PC-3 (cell line): ENCODE results near the gene MAMLD1. TPM values are rescaled to one million over a fixed set of nuclear protein-coding genes. Genes with fewer than 3 reads are reported as not detected.
A peak's percentile ranks its signal among the peaks of the same experiment; 100 is the strongest.

Source experiments
- ATAC-seq: fragments of 200-7000 bp; cut with Tn5 transposase; 2 replicates; pipeline ENCODE4 v1.9.1; 2020; ENCODE audit warnings: mild to moderate bottlenecking, moderate library complexity
- BruUV-seq: library from RNA; stranded (reverse); fragments of 400-500 nt; replicated peaks from 2 replicates; lab custom pipeline; 2021; lab: Mats Ljungman, UMichigan
- CTCF ChIA-PET: fragments of 300-600 bp; sonication (Branson Sonifier 250); formaldehyde crosslinking; loops from one replicate; lab custom pipeline; 2022; ENCODE audit warnings: antibody characterized with exemption; lab: Charles Lee
- POLR2A ChIA-PET: fragments of 300-600 bp; sonication (Branson Sonifier 250); formaldehyde crosslinking; loops from one replicate; lab custom pipeline; 2022; ENCODE audit warnings: antibody characterized with exemption; ENCODE audit not compliant: unreplicated experiment; lab: Charles Lee
- DNase-seq: peaks from one replicate; pipeline ENCODE4 v3.0.0-alpha.2; 2015
- H2AFZ ChIP-seq: fragments of 300-600 bp; sonication (generic); 2 replicates; pipeline ENCODE4 v1.6.0; 2016; ENCODE audit warnings: antibody characterized with exemption, low read length
- H3F3A ChIP-seq: fragments of 300-600 bp; sonication (generic); one replicate; pipeline ENCODE4 v1.6.0; 2017; ENCODE audit warnings: antibody characterized with exemption, low read length, control low read depth, mild to moderate bottlenecking; ENCODE audit not compliant: unreplicated experiment
- H3K27ac ChIP-seq: fragments of 300-600 bp; sonication (generic); 2 replicates; pipeline ENCODE4 v1.5.1; 2016; ENCODE audit warnings: mild to moderate bottlenecking, low read length
- H3K27me3 ChIP-seq: fragments of 300-600 bp; sonication (generic); 2 replicates; pipeline ENCODE4 v1.6.1; 2016; ENCODE audit warnings: low read length, mixed read lengths
- H3K36me3 ChIP-seq: fragments of 300-600 bp; sonication (generic); 2 replicates; pipeline ENCODE4 v1.6.1; 2016; ENCODE audit warnings: low read depth, mixed run types, low read length, mixed read lengths
- H3K4me1 ChIP-seq: fragments of 300-600 bp; sonication (generic); 2 replicates; pipeline ENCODE4 v1.5.1; 2016; ENCODE audit warnings: low read length; ENCODE audit not compliant: insufficient read depth
- H3K4me2 ChIP-seq: fragments of 300-600 bp; sonication (generic); 2 replicates; pipeline ENCODE4 v1.6.0; 2016; ENCODE audit warnings: low read length
- H3K4me3 ChIP-seq: fragments of 300-600 bp; sonication (generic); 2 replicates; pipeline ENCODE4 v1.5.1; 2016; ENCODE audit warnings: mild to moderate bottlenecking, low read length, mixed read lengths
- H3K79me2 ChIP-seq: fragments of 300-600 bp; sonication (generic); 2 replicates; pipeline ENCODE4 v1.6.1; 2017; ENCODE audit warnings: low read length, mixed read lengths
- H3K9ac ChIP-seq: fragments of 300-600 bp; sonication (generic); 2 replicates; pipeline ENCODE4 v1.6.0; 2016; ENCODE audit warnings: mild to moderate bottlenecking, low read length
- H3K9me2 ChIP-seq: fragments of 300-600 bp; sonication (generic); replicated peaks from 2 replicates; pipeline ENCODE4 v1.6.1; 2016; ENCODE audit warnings: mixed run types, low read length, mixed read lengths
- H3K9me3 ChIP-seq: fragments of 300-600 bp; sonication (generic); 2 replicates; pipeline ENCODE4 v1.6.1; 2016; ENCODE audit warnings: low read length, mixed read lengths
- H4K20me1 ChIP-seq: fragments of 300-600 bp; sonication (generic); 2 replicates; pipeline ENCODE4 v1.6.1; 2016; ENCODE audit warnings: low read length, mixed read lengths
- EZH2 ChIP-seq: fragments of 300-600 bp; sonication (generic); IDR thresholded peaks from one replicate; pipeline ENCODE4 v1.6.1; 2017; ENCODE audit warnings: antibody characterized with exemption, mild to moderate bottlenecking, low read length; ENCODE audit not compliant: unreplicated experiment
- EZH2phosphoT487 ChIP-seq: fragments of 300-600 bp; sonication (generic); IDR thresholded peaks from 2 replicates; pipeline ENCODE4 v1.6.1; 2018; ENCODE audit warnings: mild to moderate bottlenecking, antibody characterized with exemption, low read length, borderline replicate concordance
- intact Hi-C: fragments of 100-400 bp; cut with micrococcal nuclease; formaldehyde crosslinking; loops from 2 replicates; pipeline ENCODE4 v1.9.0; 2023
- total RNA-seq: library from RNA; depleted of rRNA; stranded (reverse); fragments of >200 nt; gene quantifications from 2 replicates; pipeline ENCODE4 v1.2.3, GENCODE V29; 2014
- TF ChIP-seq, protein P1 (sequence below): fragments of 300-600 bp; sonication (generic); conservative IDR thresholded peaks from 2 replicates; pipeline ENCODE4 v1.5.1; 2017; ENCODE audit warnings: antibody characterized with exemption, low read depth, mild to moderate bottlenecking, low read length

The MAMLD1 gene
- total RNA-seq, 1 experiment from 2014 or later: 2.8 TPM

GRCh38 chrX:150446151-150446550 is 83.0 kb downstream of the MAMLD1 start:
- no peaks in the 10 kb centered on the region for H3K27me3 ChIP-seq
- intact Hi-C loops: no loop called here
- DNase-seq (no peak), ATAC-seq (no peak)
- no peak overlapping the region for H3K4me2 ChIP-seq
- no peaks in the 10 kb centered on the region for H3K4me1 ChIP-seq
- ChIA-PET CTCF (no interaction called here), POLR2A (no interaction called here)
- TF ChIP-seq EZH2: no peak
- TF ChIP-seq EZH2phosphoT487: no peak
- TF ChIP-seq, protein P1, sequence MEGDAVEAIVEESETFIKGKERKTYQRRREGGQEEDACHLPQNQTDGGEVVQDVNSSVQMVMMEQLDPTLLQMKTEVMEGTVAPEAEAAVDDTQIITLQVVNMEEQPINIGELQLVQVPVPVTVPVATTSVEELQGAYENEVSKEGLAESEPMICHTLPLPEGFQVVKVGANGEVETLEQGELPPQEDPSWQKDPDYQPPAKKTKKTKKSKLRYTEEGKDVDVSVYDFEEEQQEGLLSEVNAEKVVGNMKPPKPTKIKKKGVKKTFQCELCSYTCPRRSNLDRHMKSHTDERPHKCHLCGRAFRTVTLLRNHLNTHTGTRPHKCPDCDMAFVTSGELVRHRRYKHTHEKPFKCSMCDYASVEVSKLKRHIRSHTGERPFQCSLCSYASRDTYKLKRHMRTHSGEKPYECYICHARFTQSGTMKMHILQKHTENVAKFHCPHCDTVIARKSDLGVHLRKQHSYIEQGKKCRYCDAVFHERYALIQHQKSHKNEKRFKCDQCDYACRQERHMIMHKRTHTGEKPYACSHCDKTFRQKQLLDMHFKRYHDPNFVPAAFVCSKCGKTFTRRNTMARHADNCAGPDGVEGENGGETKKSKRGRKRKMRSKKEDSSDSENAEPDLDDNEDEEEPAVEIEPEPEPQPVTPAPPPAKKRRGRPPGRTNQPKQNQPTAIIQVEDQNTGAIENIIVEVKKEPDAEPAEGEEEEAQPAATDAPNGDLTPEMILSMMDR: no peak
- no TSS peak for BruUV-seq
- H3F3A ChIP-seq: no peaks in the 10 kb centered on the region
- no peaks in the 10 kb centered on the region for H3K9me3 ChIP-seq
- no peak overlapping the region for H2AFZ ChIP-seq
- H3K9ac ChIP-seq: no peak overlapping the region
- no peak overlapping the region for H3K4me3 ChIP-seq
- no peaks in the 10 kb centered on the region for H3K36me3 ChIP-seq
- H4K20me1 ChIP-seq: no peaks in the 10 kb centered on the region
- H3K79me2 ChIP-seq: no peaks in the 10 kb centered on the region
- no peak overlapping the region for H3K27ac ChIP-seq
- H3K9me2 ChIP-seq: no peaks in the 10 kb centered on the region

DNA sequence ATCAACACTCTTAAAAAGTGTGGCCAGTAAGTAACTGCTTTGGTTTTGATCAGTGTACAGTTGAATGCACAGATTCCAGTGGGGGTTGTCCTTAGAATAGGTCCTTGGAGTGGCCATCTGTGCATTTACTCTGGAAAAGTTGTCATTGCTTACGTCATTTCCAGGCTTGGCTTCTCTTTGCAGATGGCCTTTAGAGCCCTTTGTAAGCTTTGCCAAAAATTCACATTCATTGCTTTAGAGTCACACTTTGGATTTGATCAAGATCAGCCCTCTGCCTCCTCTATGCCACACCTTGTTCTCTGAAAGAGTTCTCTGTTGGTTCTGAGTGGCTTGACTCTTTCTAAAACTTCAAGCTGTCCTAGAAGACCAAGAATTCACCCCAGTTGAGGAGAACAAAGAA is 83.9 kb downstream of the MAMLD1 start:
- ChIA-PET POLR2A (no interaction called here), CTCF (no interaction called here)
- Histone ChIP-seq H3K9ac (no peak overlapping the region), H2AFZ (no peak overlapping the region), H3K79me2 (no peaks in the 10 kb centered on the region), H3K4me3 (no peak overlapping the region), H3K4me1 (no peaks in the 10 kb centered on the region), H3K9me3 (no peaks in the 10 kb centered on the region), H3K27me3 (no peaks in the 10 kb centered on the region), H3F3A (no peaks in the 10 kb centered on the region), H3K36me3 (no peaks in the 10 kb centered on the region), H3K4me2 (no peak overlapping the region), H4K20me1 (no peaks in the 10 kb centered on the region), H3K27ac (no peak overlapping the region), H3K9me2 (no peaks in the 10 kb centered on the region)
- BruUV-seq: no TSS peak
- ATAC-seq (no peak), DNase-seq (no peak)
- intact Hi-C loops: no loop called here
- TF ChIP-seq EZH2phosphoT487: no peak
- TF ChIP-seq EZH2: no peak
- TF ChIP-seq, protein P1: no peak

- no TSS peak for BruUV-seq
- no peak overlapping the region for H3K4me2 ChIP-seq
- H3K9me3 ChIP-seq: no peaks in the 10 kb centered on the region
- H3K9me2 ChIP-seq: no peaks in the 10 kb centered on the region
- DNase-seq: no peak
- no peaks in the 10 kb centered on the region for H4K20me1 ChIP-seq
- no peak for ATAC-seq
- H3K27ac ChIP-seq: no peak overlapping the region
- no peaks in the 10 kb centered on the region for H3K79me2 ChIP-seq
- H3K36me3 ChIP-seq: no peaks in the 10 kb centered on the region
- no peaks in the 10 kb centered on the region for H3F3A ChIP-seq
- ChIA-PET POLR2A (no interaction called here), CTCF (no interaction called here)
- TF ChIP-seq EZH2: no peak
- TF ChIP-seq, protein P1: peak; percentile 46
- no peak for TF ChIP-seq EZH2phosphoT487
- H3K4me1 ChIP-seq: no peaks in the 10 kb centered on the region
- H3K4me3 ChIP-seq: no peak overlapping the region
- intact Hi-C loops: no loop called here
- no peak overlapping the region for H3K9ac ChIP-seq
- H3K27me3 ChIP-seq: no peaks in the 10 kb centered on the region
- H2AFZ ChIP-seq: no peak overlapping the region
Observed at GRCh38 chrX:150449313-150449712, 86.2 kb downstream of the MAMLD1 start.
